HepG2 (cell line): ENCODE measurements around the gene EXOC3L4. TPM values are rescaled to one million over a fixed set of nuclear protein-coding genes. Genes with fewer than 3 reads are reported as not detected.

Experiments
- CHD2 ChIP-seq: IDR thresholded peaks from 2 replicates; pipeline ENCODE4 v1.6.1; 2011; ENCODE audit warnings: low read depth, low read length, improper control_type of control experiment
- GATA4 ChIP-seq: sonication (generic); IDR thresholded peaks from 2 replicates; pipeline ENCODE4 v1.6.1; 2016; ENCODE audit warnings: antibody characterized with exemption, low read depth, borderline replicate concordance
- HOXA5 ChIP-seq: sonication (generic); formaldehyde crosslinking; IDR thresholded peaks from 2 replicates; pipeline ENCODE4 v1.4.0; 2020; ENCODE audit warnings: missing genetic modification reagents
- NFE2L1 ChIP-seq: sonication (generic); formaldehyde crosslinking; IDR thresholded peaks from 2 replicates; pipeline ENCODE4 v1.4.0; 2020; ENCODE audit warnings: missing genetic modification reagents, mild to moderate bottlenecking, borderline replicate concordance
- SOX6 ChIP-seq, 2 experiments: fragments of 450-650 bp in 1 of 2; sonication (generic) in 1 of 2; formaldehyde crosslinking in 1 of 2; IDR thresholded peaks; 2 replicates each; pipeline versions ENCODE4 v1.4.0 to v1.6.1; 2017 to 2020; ENCODE audit warnings: antibody characterized with exemption in 1 of 2, mild to moderate bottlenecking in 1 of 2, missing genetic modification reagents in 1 of 2
- ZNF460 ChIP-seq: sonication (generic); formaldehyde crosslinking; IDR thresholded peaks from 2 replicates; pipeline ENCODE4 v1.5.1; 2020; ENCODE audit warnings: missing genetic modification reagents, mild to moderate bottlenecking, borderline replicate concordance
- ZNF530 ChIP-seq: sonication (generic); formaldehyde crosslinking; IDR thresholded peaks from 2 replicates; pipeline ENCODE4 v1.5.0; 2020; ENCODE audit warnings: low read depth, mild to moderate bottlenecking, missing genetic modification reagents
- ZSCAN29 ChIP-seq: sonication (generic); formaldehyde crosslinking; conservative IDR thresholded peaks from 2 replicates; pipeline ENCODE4 v1.4.0; 2020; ENCODE audit warnings: mild to moderate bottlenecking, missing genetic modification reagents
- polyA plus RNA-seq, 8 experiments: library from polyadenylated mRNA; depleted of rRNA in 3 of 8; stranded (reverse) in 7 of 8; unstranded in 1 of 8; fragments of >200 nt; fragmentation: Illumina TruSeq in 4 of 8; extraction: Trizol in 4 of 8; gene quantifications; 2 replicates each; pipeline versions ENCODE4 v1.2.1 to v1.2.3, GENCODE V29; 2011 to 2016; ENCODE audit warnings: low read depth in 4 of 8, missing spikeins in 1 of 8, mixed read lengths in 1 of 8; ENCODE audit not compliant: insufficient read depth in 1 of 8
- total RNA-seq, 5 experiments: library from RNA; depleted of rRNA; stranded (reverse); fragments of >200 nt; fragmentation: Illumina TruSeq; extraction: Trizol; gene quantifications; 2 replicates each; pipeline ENCODE4 v1.2.3, GENCODE V29; 2016; ENCODE audit warnings: low read depth in 1 of 5
- TF ChIP-seq, protein P1 (sequence below): sonication (generic); formaldehyde crosslinking; IDR thresholded peaks from 2 replicates; pipeline ENCODE4 v1.4.0; 2020; ENCODE audit warnings: missing genetic modification reagents
- TF ChIP-seq, protein P2 (sequence below), 2 experiments: fragments of 450-650 bp in 1 of 2; sonication (generic) in 1 of 2; formaldehyde crosslinking in 1 of 2; IDR thresholded peaks; 2 replicates each; pipeline versions ENCODE4 v1.6.1 to v1.8.0; 2016 to 2022; ENCODE audit warnings: antibody characterized with exemption in 1 of 2, mild to moderate bottlenecking in 1 of 2, missing genetic modification reagents in 1 of 2
- TF ChIP-seq, protein P3 (sequence below): sonication (generic); formaldehyde crosslinking; IDR thresholded peaks from 2 replicates; pipeline ENCODE4 v1.4.0; 2020; ENCODE audit warnings: missing genetic modification reagents, borderline replicate concordance

The EXOC3L4 gene
- total and polyA plus RNA-seq, 2 of the 13 experiments (the other 11 are each of a cell fraction or from before 2014, with no cell fraction given): 11.8 to 27.0 TPM

DNA sequence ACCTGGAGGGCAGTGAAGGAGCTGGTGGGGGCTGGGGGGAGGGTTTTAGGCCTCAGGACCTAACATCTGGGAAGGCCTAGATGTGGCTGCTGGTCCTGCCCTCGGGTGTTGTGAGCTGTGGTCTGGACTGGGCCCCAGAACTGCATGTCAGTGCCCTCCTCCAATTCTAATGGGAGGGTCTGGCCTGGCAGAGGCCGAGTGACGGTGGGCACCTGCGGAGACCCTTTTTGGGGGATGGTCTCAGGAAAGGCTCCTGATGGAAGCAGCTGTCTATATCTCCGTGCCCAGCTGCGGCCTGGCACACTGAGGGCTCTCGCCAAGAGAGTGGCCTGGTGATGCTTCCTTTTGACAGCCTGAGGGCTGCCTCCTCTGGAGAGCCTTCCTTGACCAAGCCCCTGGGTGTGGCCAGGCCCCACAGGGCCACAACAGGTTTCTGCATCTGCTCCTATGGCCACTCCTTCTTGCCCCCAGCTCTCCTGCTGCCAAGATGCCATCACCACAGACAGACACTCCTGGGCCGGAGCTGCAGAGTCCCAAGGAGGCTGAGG is 5.3 kb downstream of the EXOC3L4 start (continued):
- TF ChIP-seq, protein P1, sequence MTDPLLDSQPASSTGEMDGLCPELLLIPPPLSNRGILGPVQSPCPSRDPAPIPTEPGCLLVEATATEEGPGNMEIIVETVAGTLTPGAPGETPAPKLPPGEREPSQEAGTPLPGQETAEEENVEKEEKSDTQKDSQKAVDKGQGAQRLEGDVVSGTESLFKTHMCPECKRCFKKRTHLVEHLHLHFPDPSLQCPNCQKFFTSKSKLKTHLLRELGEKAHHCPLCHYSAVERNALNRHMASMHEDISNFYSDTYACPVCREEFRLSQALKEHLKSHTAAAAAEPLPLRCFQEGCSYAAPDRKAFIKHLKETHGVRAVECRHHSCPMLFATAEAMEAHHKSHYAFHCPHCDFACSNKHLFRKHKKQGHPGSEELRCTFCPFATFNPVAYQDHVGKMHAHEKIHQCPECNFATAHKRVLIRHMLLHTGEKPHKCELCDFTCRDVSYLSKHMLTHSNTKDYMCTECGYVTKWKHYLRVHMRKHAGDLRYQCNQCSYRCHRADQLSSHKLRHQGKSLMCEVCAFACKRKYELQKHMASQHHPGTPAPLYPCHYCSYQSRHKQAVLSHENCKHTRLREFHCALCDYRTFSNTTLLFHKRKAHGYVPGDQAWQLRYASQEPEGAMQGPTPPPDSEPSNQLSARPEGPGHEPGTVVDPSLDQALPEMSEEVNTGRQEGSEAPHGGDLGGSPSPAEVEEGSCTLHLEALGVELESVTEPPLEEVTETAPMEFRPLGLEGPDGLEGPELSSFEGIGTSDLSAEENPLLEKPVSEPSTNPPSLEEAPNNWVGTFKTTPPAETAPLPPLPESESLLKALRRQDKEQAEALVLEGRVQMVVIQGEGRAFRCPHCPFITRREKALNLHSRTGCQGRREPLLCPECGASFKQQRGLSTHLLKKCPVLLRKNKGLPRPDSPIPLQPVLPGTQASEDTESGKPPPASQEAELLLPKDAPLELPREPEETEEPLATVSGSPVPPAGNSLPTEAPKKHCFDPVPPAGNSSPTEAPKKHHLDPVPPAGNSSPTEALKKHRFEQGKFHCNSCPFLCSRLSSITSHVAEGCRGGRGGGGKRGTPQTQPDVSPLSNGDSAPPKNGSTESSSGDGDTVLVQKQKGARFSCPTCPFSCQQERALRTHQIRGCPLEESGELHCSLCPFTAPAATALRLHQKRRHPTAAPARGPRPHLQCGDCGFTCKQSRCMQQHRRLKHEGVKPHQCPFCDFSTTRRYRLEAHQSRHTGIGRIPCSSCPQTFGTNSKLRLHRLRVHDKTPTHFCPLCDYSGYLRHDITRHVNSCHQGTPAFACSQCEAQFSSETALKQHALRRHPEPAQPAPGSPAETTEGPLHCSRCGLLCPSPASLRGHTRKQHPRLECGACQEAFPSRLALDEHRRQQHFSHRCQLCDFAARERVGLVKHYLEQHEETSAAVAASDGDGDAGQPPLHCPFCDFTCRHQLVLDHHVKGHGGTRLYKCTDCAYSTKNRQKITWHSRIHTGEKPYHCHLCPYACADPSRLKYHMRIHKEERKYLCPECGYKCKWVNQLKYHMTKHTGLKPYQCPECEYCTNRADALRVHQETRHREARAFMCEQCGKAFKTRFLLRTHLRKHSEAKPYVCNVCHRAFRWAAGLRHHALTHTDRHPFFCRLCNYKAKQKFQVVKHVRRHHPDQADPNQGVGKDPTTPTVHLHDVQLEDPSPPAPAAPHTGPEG (CRISPR knock-in tag): no peak
- TF ChIP-seq SOX6 (IDR thresholded peaks at IDR 0.05) (no peak), SOX6 (CRISPR knock-in tag; IDR thresholded peaks at IDR 0.05) (no peak), NFE2L1 (CRISPR knock-in tag) (no peak), GATA4 (no peak), ZSCAN29 (no peak), ZNF460 (no peak), HOXA5 (CRISPR knock-in tag) (no peak), ZNF530 (CRISPR knock-in tag) (0 out of 2 replicates have a peak, but pooled peaks have one; percentile 3), CHD2 (no peak)
- TF ChIP-seq, protein P2, sequence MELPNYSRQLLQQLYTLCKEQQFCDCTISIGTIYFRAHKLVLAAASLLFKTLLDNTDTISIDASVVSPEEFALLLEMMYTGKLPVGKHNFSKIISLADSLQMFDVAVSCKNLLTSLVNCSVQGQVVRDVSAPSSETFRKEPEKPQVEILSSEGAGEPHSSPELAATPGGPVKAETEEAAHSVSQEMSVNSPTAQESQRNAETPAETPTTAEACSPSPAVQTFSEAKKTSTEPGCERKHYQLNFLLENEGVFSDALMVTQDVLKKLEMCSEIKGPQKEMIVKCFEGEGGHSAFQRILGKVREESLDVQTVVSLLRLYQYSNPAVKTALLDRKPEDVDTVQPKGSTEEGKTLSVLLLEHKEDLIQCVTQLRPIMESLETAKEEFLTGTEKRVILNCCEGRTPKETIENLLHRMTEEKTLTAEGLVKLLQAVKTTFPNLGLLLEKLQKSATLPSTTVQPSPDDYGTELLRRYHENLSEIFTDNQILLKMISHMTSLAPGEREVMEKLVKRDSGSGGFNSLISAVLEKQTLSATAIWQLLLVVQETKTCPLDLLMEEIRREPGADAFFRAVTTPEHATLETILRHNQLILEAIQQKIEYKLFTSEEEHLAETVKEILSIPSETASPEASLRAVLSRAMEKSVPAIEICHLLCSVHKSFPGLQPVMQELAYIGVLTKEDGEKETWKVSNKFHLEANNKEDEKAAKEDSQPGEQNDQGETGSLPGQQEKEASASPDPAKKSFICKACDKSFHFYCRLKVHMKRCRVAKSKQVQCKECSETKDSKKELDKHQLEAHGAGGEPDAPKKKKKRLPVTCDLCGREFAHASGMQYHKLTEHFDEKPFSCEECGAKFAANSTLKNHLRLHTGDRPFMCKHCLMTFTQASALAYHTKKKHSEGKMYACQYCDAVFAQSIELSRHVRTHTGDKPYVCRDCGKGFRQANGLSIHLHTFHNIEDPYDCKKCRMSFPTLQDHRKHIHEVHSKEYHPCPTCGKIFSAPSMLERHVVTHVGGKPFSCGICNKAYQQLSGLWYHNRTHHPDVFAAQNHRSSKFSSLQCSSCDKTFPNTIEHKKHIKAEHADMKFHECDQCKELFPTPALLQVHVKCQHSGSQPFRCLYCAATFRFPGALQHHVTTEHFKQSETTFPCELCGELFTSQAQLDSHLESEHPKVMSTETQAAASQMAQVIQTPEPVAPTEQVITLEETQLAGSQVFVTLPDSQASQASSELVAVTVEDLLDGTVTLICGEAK (IDR thresholded peaks at IDR 0.05): no peak
- TF ChIP-seq, protein P2 (CRISPR knock-in tag; IDR thresholded peaks at IDR 0.05): no peak
- TF ChIP-seq, protein P3, sequence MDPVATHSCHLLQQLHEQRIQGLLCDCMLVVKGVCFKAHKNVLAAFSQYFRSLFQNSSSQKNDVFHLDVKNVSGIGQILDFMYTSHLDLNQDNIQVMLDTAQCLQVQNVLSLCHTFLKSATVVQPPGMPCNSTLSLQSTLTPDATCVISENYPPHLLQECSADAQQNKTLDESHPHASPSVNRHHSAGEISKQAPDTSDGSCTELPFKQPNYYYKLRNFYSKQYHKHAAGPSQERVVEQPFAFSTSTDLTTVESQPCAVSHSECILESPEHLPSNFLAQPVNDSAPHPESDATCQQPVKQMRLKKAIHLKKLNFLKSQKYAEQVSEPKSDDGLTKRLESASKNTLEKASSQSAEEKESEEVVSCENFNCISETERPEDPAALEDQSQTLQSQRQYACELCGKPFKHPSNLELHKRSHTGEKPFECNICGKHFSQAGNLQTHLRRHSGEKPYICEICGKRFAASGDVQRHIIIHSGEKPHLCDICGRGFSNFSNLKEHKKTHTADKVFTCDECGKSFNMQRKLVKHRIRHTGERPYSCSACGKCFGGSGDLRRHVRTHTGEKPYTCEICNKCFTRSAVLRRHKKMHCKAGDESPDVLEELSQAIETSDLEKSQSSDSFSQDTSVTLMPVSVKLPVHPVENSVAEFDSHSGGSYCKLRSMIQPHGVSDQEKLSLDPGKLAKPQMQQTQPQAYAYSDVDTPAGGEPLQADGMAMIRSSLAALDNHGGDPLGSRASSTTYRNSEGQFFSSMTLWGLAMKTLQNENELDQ (CRISPR knock-in tag): no peak
